A549 (cell line): ENCODE data around the gene ATP9A.

Source experiments
- CEBPB ChIP-seq, 2 experiments: fragments of >200 bp in 1 of 2; sonication (Bioruptor Twin) in 1 of 2; formaldehyde crosslinking in 1 of 2; IDR thresholded peaks; 2 replicates each; pipeline ENCODE4 v1.6.1; 2012 to 2016
- CHD2 ChIP-seq: fragments of 150-350 bp; IDR thresholded peaks from 2 replicates; pipeline ENCODE4 v1.6.1; 2014; ENCODE audit warnings: low read length; ENCODE audit not compliant: partially characterized antibody
- CTCF ChIP-seq: fragments of >200 bp; sonication (Bioruptor Twin); formaldehyde crosslinking; IDR thresholded peaks from 3 replicates; pipeline ENCODE4 v1.5.1; 2016
- E2F6 ChIP-seq: IDR thresholded peaks from 2 replicates; pipeline ENCODE4 v1.6.1; 2012; ENCODE audit warnings: low read depth, borderline replicate concordance
- FOSL2 ChIP-seq, 2 experiments: fragments of 450-650 bp in 1 of 2; fragments of >200 bp in 1 of 2; sonication (Bioruptor Twin) in 1 of 2; formaldehyde crosslinking; IDR thresholded peaks; 2 replicates each; pipeline versions ENCODE4 v1.5.0 to v1.6.1; 2016 to 2020; ENCODE audit warnings: mild to moderate bottlenecking in 1 of 2, moderate library complexity in 1 of 2
- MAFK ChIP-seq: fragments of 450-650 bp; IDR thresholded peaks from 2 replicates; pipeline ENCODE4 v1.6.1; 2014; ENCODE audit not compliant: partially characterized antibody
- MAX ChIP-seq: IDR thresholded peaks from 2 replicates; pipeline ENCODE4 v1.6.1; 2012
- PBX3 ChIP-seq: IDR thresholded peaks from 2 replicates; pipeline ENCODE4 v1.6.1; 2012
- POLR2A ChIP-seq: IDR thresholded peaks from 2 replicates; pipeline ENCODE4 v1.6.1; 2012; ENCODE audit warnings: mild to moderate bottlenecking, low read length
- SMC3 ChIP-seq: fragments of >200 bp; sonication (Bioruptor Twin); formaldehyde crosslinking; IDR thresholded peaks from 3 replicates; pipeline ENCODE4 v1.6.1; 2018; ENCODE audit warnings: inconsistent platforms

GRCh38 chr20:51728737-51729136, 39.5 kb downstream of the ATP9A start:
- TF ChIP-seq MAX: no peak
- no peak for TF ChIP-seq MAFK
- TF ChIP-seq CTCF: no peak
- no peak for TF ChIP-seq PBX3
- no peak for TF ChIP-seq POLR2A
- TF ChIP-seq E2F6: no peak
- TF ChIP-seq CHD2: no peak
- no peak for TF ChIP-seq FOSL2 (IDR thresholded peaks at IDR 0.05)
- no peak for TF ChIP-seq FOSL2 (CRISPR knock-in tag; IDR thresholded peaks at IDR 0.05)
- TF ChIP-seq SMC3: no peak
- no peak for TF ChIP-seq CEBPB (IDR thresholded peaks at IDR 0.05)
